GM23338 (cell line): ENCODE results near the gene SH3BP2. TPM values are rescaled to one million over a fixed set of nuclear protein-coding genes. Genes with fewer than 3 reads are reported as not detected.

Source experiments
- ATAC-seq: fragments of 200-7000 bp; cut with Tn5 transposase; 3 replicates; pipeline ENCODE4 v1.9.1; 2020
- DNase-seq: peaks from one replicate; pipeline ENCODE4 v3.0.0-alpha.2; 2015; ENCODE audit warnings: low spot score
- H2AFZ ChIP-seq: fragments of 200-600 bp; sonication (generic); 2 replicates; pipeline ENCODE4 v1.8.0; 2016; ENCODE audit warnings: antibody characterized with exemption, mild to moderate bottlenecking, moderate library complexity
- H3F3A ChIP-seq: fragments of 200-600 bp; sonication (generic); replicated peaks from 2 replicates; pipeline ENCODE4 v1.8.0; 2017; ENCODE audit warnings: antibody characterized with exemption, mixed run types, low read depth
- H3K27ac ChIP-seq: fragments of 200-600 bp; sonication (generic); 2 replicates; pipeline ENCODE4 v1.6.1; 2016; ENCODE audit warnings: low read depth
- H3K27me3 ChIP-seq: fragments of 200-600 bp; sonication (generic); 2 replicates; pipeline ENCODE4 v1.8.0; 2016; ENCODE audit warnings: mild to moderate bottlenecking, mixed run types, moderate library complexity; ENCODE audit not compliant: insufficient read depth
- H3K36me3 ChIP-seq: fragments of 200-600 bp; sonication (generic); 2 replicates; pipeline ENCODE4 v1.8.0; 2016; ENCODE audit warnings: mild to moderate bottlenecking; ENCODE audit not compliant: insufficient read depth
- H3K4me1 ChIP-seq: fragments of 200-600 bp; sonication (generic); 2 replicates; pipeline ENCODE4 v1.8.0; 2016; ENCODE audit warnings: mild to moderate bottlenecking, moderate library complexity; ENCODE audit not compliant: insufficient read depth
- H3K4me2 ChIP-seq: fragments of 200-600 bp; sonication (generic); 2 replicates; pipeline ENCODE4 v1.7.1; 2017; ENCODE audit warnings: mixed run types
- H3K4me3 ChIP-seq: fragments of 200-600 bp; sonication (generic); 2 replicates; pipeline ENCODE4 v1.6.1; 2016; ENCODE audit warnings: mixed run types
- H3K79me2 ChIP-seq: fragments of 200-600 bp; sonication (generic); replicated peaks from 2 replicates; pipeline ENCODE4 v1.8.0; 2017; ENCODE audit warnings: mild to moderate bottlenecking; ENCODE audit not compliant: insufficient read depth
- H3K9me2 ChIP-seq: fragments of 200-600 bp; sonication (generic); 2 replicates; pipeline ENCODE4 v1.8.0; 2017; ENCODE audit not compliant: insufficient read depth
- H4K20me1 ChIP-seq: fragments of 200-600 bp; sonication (generic); replicated peaks from 2 replicates; pipeline ENCODE4 v1.8.0; 2017; ENCODE audit warnings: mild to moderate bottlenecking; ENCODE audit not compliant: insufficient read depth
- H3K27ac Mint-ChIP-seq: 2 replicates; pipeline ENCODE4 v1.8.0; 2020; ENCODE audit warnings: inconsistent platforms, mild to moderate bottlenecking, moderate library complexity, mixed read lengths
- H3K27me3 Mint-ChIP-seq: 3 replicates; pipeline ENCODE4 v1.8.0; 2022; ENCODE audit warnings: low read depth, mild to moderate bottlenecking, moderate library complexity, mixed read lengths, inconsistent platforms; ENCODE audit not compliant: insufficient read depth, poor library complexity
- H3K36me3 Mint-ChIP-seq: 3 replicates; pipeline ENCODE4 v1.8.0; 2021; ENCODE audit warnings: low read depth, mild to moderate bottlenecking, inconsistent platforms, moderate library complexity, mixed read lengths
- H3K4me1 Mint-ChIP-seq: 3 replicates; pipeline ENCODE4 v1.8.0; 2020; ENCODE audit warnings: mild to moderate bottlenecking, inconsistent platforms, mixed read lengths
- H3K4me3 Mint-ChIP-seq: 3 replicates; pipeline ENCODE4 v1.8.0; 2021; ENCODE audit warnings: moderate library complexity, mild to moderate bottlenecking, inconsistent platforms, mixed read lengths
- H3K9me3 Mint-ChIP-seq: 3 replicates; pipeline ENCODE4 v1.8.0; 2020; ENCODE audit warnings: moderate library complexity, mild to moderate bottlenecking, inconsistent platforms, mixed read lengths
- CTCF ChIP-seq, 2 experiments: fragments of 200-600 bp in 1 of 2; sonication (generic) in 1 of 2; conservative IDR thresholded peaks; 2 replicates each; pipeline versions ENCODE4 v1.5.1 to v1.6.1; 2016 to 2017; ENCODE audit warnings: antibody characterized with exemption in 2 of 2, low read depth in 2 of 2, mild to moderate bottlenecking in 2 of 2, moderate library complexity in 1 of 2
- EZH2 ChIP-seq: fragments of 200-600 bp; sonication (generic); IDR thresholded peaks from one replicate; pipeline ENCODE4 v1.8.0; 2017; ENCODE audit warnings: antibody characterized with exemption, mild to moderate bottlenecking, low read depth; ENCODE audit not compliant: unreplicated experiment
- EZH2phosphoT487 ChIP-seq: fragments of 200-600 bp; sonication (generic); IDR thresholded peaks from one replicate; pipeline ENCODE4 v1.8.1; 2018; ENCODE audit warnings: antibody characterized with exemption; ENCODE audit not compliant: unreplicated experiment
- JUNB ChIP-seq: IDR thresholded peaks from one replicate; pipeline ENCODE4 v1.6.1; 2016; ENCODE audit warnings: antibody characterized with exemption; ENCODE audit not compliant: unreplicated experiment
- NANOG ChIP-seq: IDR thresholded peaks from 2 replicates; pipeline ENCODE4 v1.6.1; 2016; ENCODE audit warnings: antibody characterized with exemption, borderline replicate concordance
- REST ChIP-seq: IDR thresholded peaks from one replicate; pipeline ENCODE4 v1.6.1; 2018; ENCODE audit warnings: antibody characterized with exemption; ENCODE audit not compliant: unreplicated experiment
- STAT1 ChIP-seq: IDR thresholded peaks from one replicate; pipeline ENCODE4 v1.6.1; 2016; ENCODE audit warnings: antibody characterized with exemption; ENCODE audit not compliant: unreplicated experiment
- polyA plus RNA-seq: library from polyadenylated mRNA; unstranded; fragments of >200 nt; fragmentation: Nextera tagmentation; extraction: Ambion mirVana; gene quantifications from 2 replicates; pipeline ENCODE4 v1.2.1, GENCODE V29; 2016
- total RNA-seq: library from RNA; depleted of rRNA; stranded (reverse); fragments of >200 nt; shearing (Covaris generic); gene quantifications from 2 replicates; pipeline ENCODE4 v1.2.3, GENCODE V29; 2014

SH3BP2 gene
- total and polyA plus RNA-seq, 2 experiments from 2014 or later = 15.2 to 43.9 TPM

GRCh38 chr4:2879026-2879425 lies 86.1 kb downstream of the SH3BP2 start (continued):
- TF ChIP-seq CTCF (conservative IDR thresholded peaks at IDR 0.05; ENCODE audit: low read depth in 2 of 2) = no peak
- no peak for TF ChIP-seq EZH2phosphoT487
- TF ChIP-seq REST = no peak
- TF ChIP-seq NANOG = no peak
- TF ChIP-seq JUNB = no peak

GRCh38 chr4:2881431-2881830 lies 88.5 kb downstream of the SH3BP2 start:
- no peaks in the 10 kb centered on the region for H3K9me3 Mint-ChIP-seq
- H3K9me2 ChIP-seq = no peaks in the 10 kb centered on the region
- H2AFZ ChIP-seq = no peak overlapping the region
- no peaks in the 10 kb centered on the region for H4K20me1 ChIP-seq
- ATAC-seq (no peak), DNase-seq (no peak)
- H3K36me3 Mint-ChIP-seq = peaks cover 43% of the 10 kb centered on the region
- no peak overlapping the region for H3K4me2 ChIP-seq
- H3K36me3 ChIP-seq = peaks cover 8% of the 10 kb centered on the region
- no peaks in the 10 kb centered on the region for H3F3A ChIP-seq
- H3K27me3 Mint-ChIP-seq = no peaks in the 10 kb centered on the region
- H3K4me3 Mint-ChIP-seq = no peak overlapping the region
- H3K27ac Mint-ChIP-seq = no peak overlapping the region; the same call in 1 of the 2 replicates
- peak overlapping the region; percentile 58 for H3K27ac ChIP-seq
- 0 out of 2 replicates have a peak, but pooled peaks cover 7% of the 10 kb centered on the region for H3K4me1 ChIP-seq
- H3K4me3 ChIP-seq = no peak overlapping the region
- no peaks in the 10 kb centered on the region for H3K27me3 ChIP-seq
- H3K79me2 ChIP-seq = peaks cover 14% of the 10 kb centered on the region
- peaks cover 10% of the 10 kb centered on the region for H3K4me1 Mint-ChIP-seq
- TF ChIP-seq STAT1 (no peak), NANOG (no peak), REST (no peak), EZH2 (no peak)
